ENCODE results near the gene ESX1.

- TF ChIP-seq POLR2A (IDR thresholded peaks at IDR 0.05; ENCODE audit: low read depth, low read length) (no peak), TAF1 (IDR thresholded peaks at IDR 0.05; ENCODE audit: low read depth, low read length) (no peak), POLR2AphosphoS5 (IDR thresholded peaks at IDR 0.05; ENCODE audit: low read depth, low read length) (no peak), PAX5 (IDR thresholded peaks at IDR 0.05; ENCODE audit: insufficient read depth, low read length, severe bottlenecking) (no peak)
Observed at GRCh38 chrX:104282166-104282725, 27.5 kb upstream of the ESX1 start.
